B cell (primary cell): Measurements from ENCODE around the gene CERS6. TPM values are rescaled to one million over a fixed set of nuclear protein-coding genes. Genes with fewer than 3 reads are reported as not detected.

Experiments used
- ATAC-seq: fragments of 200-7000 bp; cut with Tn5 transposase; one replicate; pipeline ENCODE4 v1.10.0; 2021; ENCODE audit warnings: low read depth, mild to moderate bottlenecking, moderate number of reproducible peaks, moderate library complexity
- CTCF ChIA-PET: fragments of 350-600 bp; sonication (Branson Sonifier 250); formaldehyde crosslinking; loops from one replicate; lab custom pipeline; 2021; ENCODE audit warnings: antibody characterized with exemption, inconsistent platforms; lab: Charles Lee
- POLR2A ChIA-PET: fragments of 350-600 bp; sonication (Branson Sonifier 250); formaldehyde crosslinking; loops from one replicate; lab custom pipeline; 2021; ENCODE audit warnings: antibody characterized with exemption; lab: Charles Lee
- DNase-seq: peaks from one replicate; pipeline ENCODE4 v3.0.0; 2013
- H2AFZ ChIP-seq: 2 replicates; pipeline ENCODE4 v1.6.1; 2012; ENCODE audit warnings: mild to moderate bottlenecking, low read depth, low read length; ENCODE audit not compliant: insufficient read depth, poor library complexity, severe bottlenecking
- H3K27ac ChIP-seq, 2 donors: 1 replicate in 1 of 2; 2 replicates in 1 of 2; pipeline ENCODE4 v1.5.1; 2012 to 2013; ENCODE audit warnings: low read length in 2 of 2, mild to moderate bottlenecking in 2 of 2, moderate library complexity in 1 of 2
- H3K27me3 ChIP-seq, 4 experiments: fragments of 200-600 bp in 1 of 4; sonication (generic) in 1 of 4; replicated peaks in 1 of 4; 1 replicate in 2 of 4; 2 replicates in 2 of 4; pipeline versions ENCODE4 v1.6.1 to v1.7.0; 2013 to 2016; ENCODE audit warnings: low read length in 3 of 4, mild to moderate bottlenecking in 2 of 4, mixed read lengths in 1 of 4, moderate library complexity in 1 of 4; ENCODE audit not compliant: insufficient read depth in 4 of 4, control insufficient read depth in 3 of 4; ENCODE audit errors: control extremely low read depth in 1 of 4
- H3K36me3 ChIP-seq, 2 experiments: replicated peaks in 1 of 2; 1 replicate in 1 of 2; 2 replicates in 1 of 2; pipeline versions ENCODE4 v1.6.1 to v1.7.1; 2013; ENCODE audit warnings: low read length in 1 of 2; ENCODE audit not compliant: insufficient read depth in 2 of 2, control insufficient read depth in 1 of 2; ENCODE audit errors: control extremely low read depth in 1 of 2, extremely low read depth in 1 of 2
- H3K4me1 ChIP-seq, 2 donors: fragments of 200-600 bp in 1 of 2; sonication (generic) in 1 of 2; 1 replicate in 1 of 2; 2 replicates in 1 of 2; pipeline versions ENCODE4 v1.5.1 to v1.6.1; 2013 to 2017; ENCODE audit warnings: low read length in 2 of 2; ENCODE audit not compliant: control insufficient read depth in 2 of 2, insufficient read depth in 2 of 2
- H3K4me2 ChIP-seq: replicated peaks from 2 replicates; pipeline ENCODE3; 2012; ENCODE audit warnings: mild to moderate bottlenecking, low read depth, low read length; ENCODE audit not compliant: poor library complexity, severe bottlenecking
- H3K4me3 ChIP-seq, 5 experiments: fragments of 200-600 bp in 1 of 5; sonication (generic) in 1 of 5; 1 replicate in 3 of 5; 2 replicates in 2 of 5; pipeline versions ENCODE4 v1.5.1 to v1.7.0; 2011 to 2016; ENCODE audit warnings: low read length in 4 of 5, mild to moderate bottlenecking in 4 of 5, low read depth in 2 of 5, control low read depth in 1 of 5, moderate library complexity in 1 of 5; ENCODE audit not compliant: insufficient read depth in 1 of 5; ENCODE audit errors: control extremely low read depth in 1 of 5, extremely low read depth in 1 of 5
- H3K79me2 ChIP-seq: fragments of 200-600 bp; sonication (generic); one replicate; pipeline ENCODE4 v1.6.0; 2016; ENCODE audit warnings: low read length; ENCODE audit not compliant: control insufficient read depth, insufficient read depth
- H3K9ac ChIP-seq: fragments of 200-600 bp; sonication (generic); 2 replicates; pipeline ENCODE4 v1.6.1; 2017; ENCODE audit warnings: mild to moderate bottlenecking, low read length, moderate library complexity
- H3K9me3 ChIP-seq, 3 donors: one replicate each; pipeline versions ENCODE4 v1.6.1 to v1.7.1; 2013; ENCODE audit warnings: low read length in 2 of 3; ENCODE audit not compliant: control insufficient read depth in 2 of 3, insufficient read depth in 1 of 3; ENCODE audit errors: control extremely low read depth in 1 of 3
- H4K20me1 ChIP-seq: 2 replicates; pipeline ENCODE4 v1.6.0; 2012; ENCODE audit warnings: mild to moderate bottlenecking, low read length; ENCODE audit not compliant: insufficient read depth, control insufficient read depth, poor library complexity, severe bottlenecking
- H3K27ac Mint-ChIP-seq: one replicate; pipeline ENCODE4 v1.8.0; 2021; ENCODE audit warnings: mixed read lengths
- H3K27me3 Mint-ChIP-seq: one replicate; pipeline ENCODE4 v1.8.0; 2021; ENCODE audit warnings: mixed read lengths
- H3K4me1 Mint-ChIP-seq: one replicate; pipeline ENCODE4 v1.8.0; 2021; ENCODE audit warnings: mixed read lengths
- H3K4me3 Mint-ChIP-seq: one replicate; pipeline ENCODE4 v1.8.0; 2021; ENCODE audit warnings: mixed read lengths
- H3K9me3 Mint-ChIP-seq: one replicate; pipeline ENCODE4 v1.8.0; 2022; ENCODE audit warnings: mixed read lengths; ENCODE audit not compliant: insufficient read depth
- EZH2 ChIP-seq: IDR thresholded peaks from 2 replicates; pipeline ENCODE4 v1.6.1; 2012; ENCODE audit warnings: borderline replicate concordance, low read depth, mild to moderate bottlenecking, moderate library complexity, low read length; ENCODE audit not compliant: insufficient read depth, poor library complexity, severe bottlenecking
- WGBS: methylation state at CpG from one replicate; pipeline ENCODE4 v1.1.5; 2013; ENCODE audit warnings: missing lambda C conversion rate; ENCODE audit not compliant: insufficient coverage; 5-methylcytosine and 5-hydroxymethylcytosine counted together
- intact Hi-C: fragments of 100-400 bp; cut with micrococcal nuclease; formaldehyde crosslinking; loops from one replicate; pipeline ENCODE4 v1.10.0; 2022
- polyA plus RNA-seq: library from polyadenylated mRNA; depleted of rRNA; stranded (reverse); fragments of >200 nt; gene quantifications from 2 replicates; pipeline ENCODE4 v1.2.3, GENCODE V29; 2012
- total RNA-seq, 2 donors: library from RNA; stranded (reverse); fragments of 120-200 nt in 1 of 2; gene quantifications; 1 replicate in 1 of 2; 2 replicates in 1 of 2; pipeline versions ENCODE4 v1.2.3 to v1.2.4, GENCODE V29; 2013 to 2022
- TF ChIP-seq, protein P1 (sequence below): fragments of 200-600 bp; IDR thresholded peaks from one replicate; pipeline ENCODE4 v1.8.0; 2022; ENCODE audit warnings: antibody characterized with exemption, mild to moderate bottlenecking

CERS6 gene
- total and polyA plus RNA-seq, 2 donors (not counting 1 experiment from before 2014, with no cell fraction given): 2.2 to 5.5 TPM

- Mint-ChIP-seq H3K27me3 (no peaks in the 10 kb centered on the region), H3K4me3 (no peak overlapping the region), H3K9me3 (no peaks in the 10 kb centered on the region), H3K27ac (no peak overlapping the region), H3K4me1 (no peaks in the 10 kb centered on the region)
- CTCF ChIA-PET: no interaction called here
- POLR2A ChIA-PET: no interaction called here
- intact Hi-C loops: no loop called here
- no peaks in the 10 kb centered on the region for H3K4me1 ChIP-seq
- H3K9me3 ChIP-seq: no peaks in the 10 kb centered on the region
- no peaks in the 10 kb centered on the region for H3K27me3 ChIP-seq
- ATAC-seq (no peak), DNase-seq (no peak)
- peaks cover 0 to 2% of the 10 kb centered on the region in 2 experiments for H3K36me3 ChIP-seq
- H2AFZ ChIP-seq: no peak overlapping the region
- H3K79me2 ChIP-seq: no peaks in the 10 kb centered on the region
- H3K27ac ChIP-seq: no peak overlapping the region
- H3K9ac ChIP-seq: no peak overlapping the region
- TF ChIP-seq, protein P1, sequence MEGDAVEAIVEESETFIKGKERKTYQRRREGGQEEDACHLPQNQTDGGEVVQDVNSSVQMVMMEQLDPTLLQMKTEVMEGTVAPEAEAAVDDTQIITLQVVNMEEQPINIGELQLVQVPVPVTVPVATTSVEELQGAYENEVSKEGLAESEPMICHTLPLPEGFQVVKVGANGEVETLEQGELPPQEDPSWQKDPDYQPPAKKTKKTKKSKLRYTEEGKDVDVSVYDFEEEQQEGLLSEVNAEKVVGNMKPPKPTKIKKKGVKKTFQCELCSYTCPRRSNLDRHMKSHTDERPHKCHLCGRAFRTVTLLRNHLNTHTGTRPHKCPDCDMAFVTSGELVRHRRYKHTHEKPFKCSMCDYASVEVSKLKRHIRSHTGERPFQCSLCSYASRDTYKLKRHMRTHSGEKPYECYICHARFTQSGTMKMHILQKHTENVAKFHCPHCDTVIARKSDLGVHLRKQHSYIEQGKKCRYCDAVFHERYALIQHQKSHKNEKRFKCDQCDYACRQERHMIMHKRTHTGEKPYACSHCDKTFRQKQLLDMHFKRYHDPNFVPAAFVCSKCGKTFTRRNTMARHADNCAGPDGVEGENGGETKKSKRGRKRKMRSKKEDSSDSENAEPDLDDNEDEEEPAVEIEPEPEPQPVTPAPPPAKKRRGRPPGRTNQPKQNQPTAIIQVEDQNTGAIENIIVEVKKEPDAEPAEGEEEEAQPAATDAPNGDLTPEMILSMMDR: no peak
- no peak for TF ChIP-seq EZH2
- no peak overlapping the region for H3K4me3 ChIP-seq
- no CpG with 5 or more reads among the region's 2 CpGs for WGBS
- no peak overlapping the region for H3K4me2 ChIP-seq
- no peaks in the 10 kb centered on the region for H4K20me1 ChIP-seq
Observed at GRCh38 chr2:168702579-168702978, 246.5 kb downstream of the CERS6 start.

GRCh38 chr2:168703926-168704325, 247.9 kb downstream of the CERS6 start:
- ChIA-PET POLR2A (no interaction called here), CTCF (interaction anchor here (4.5 kb wide), 1 partner anchor 357 kb away, joined by 39 read pairs; no protein-coding TSS in a partner anchor)
- Histone ChIP-seq H4K20me1 (no peaks in the 10 kb centered on the region), H2AFZ (no peak overlapping the region), H3K4me3 (no peak overlapping the region), H3K27ac (no peak overlapping the region), H3K4me1 (no peaks in the 10 kb centered on the region), H3K9me3 (no peaks in the 10 kb centered on the region), H3K79me2 (no peaks in the 10 kb centered on the region), H3K36me3 (no peaks in the 10 kb centered on the region), H3K9ac (no peak overlapping the region), H3K27me3 (no peaks in the 10 kb centered on the region), H3K4me2 (no peak overlapping the region)
- DNase-seq: no peak
- intact Hi-C loops: no loop called here
- no peaks in the 10 kb centered on the region for H3K9me3 Mint-ChIP-seq
- WGBS: 83% methylated on average over 2 of the region's 5 CpGs
- H3K27ac Mint-ChIP-seq: no peak overlapping the region
- no peak overlapping the region for H3K4me3 Mint-ChIP-seq
- TF ChIP-seq EZH2: no peak
- TF ChIP-seq, protein P1: no peak
- ATAC-seq: no peak
- no peaks in the 10 kb centered on the region for H3K27me3 Mint-ChIP-seq
- no peaks in the 10 kb centered on the region for H3K4me1 Mint-ChIP-seq
